ENCODE data around the gene NHP2.
"Not testable (repeated sequence)": the region's sequence is repeated elsewhere in the genome, so short reads cannot be mapped to it uniquely, and the experiment has no call there.

NHP2 gene

DNA sequence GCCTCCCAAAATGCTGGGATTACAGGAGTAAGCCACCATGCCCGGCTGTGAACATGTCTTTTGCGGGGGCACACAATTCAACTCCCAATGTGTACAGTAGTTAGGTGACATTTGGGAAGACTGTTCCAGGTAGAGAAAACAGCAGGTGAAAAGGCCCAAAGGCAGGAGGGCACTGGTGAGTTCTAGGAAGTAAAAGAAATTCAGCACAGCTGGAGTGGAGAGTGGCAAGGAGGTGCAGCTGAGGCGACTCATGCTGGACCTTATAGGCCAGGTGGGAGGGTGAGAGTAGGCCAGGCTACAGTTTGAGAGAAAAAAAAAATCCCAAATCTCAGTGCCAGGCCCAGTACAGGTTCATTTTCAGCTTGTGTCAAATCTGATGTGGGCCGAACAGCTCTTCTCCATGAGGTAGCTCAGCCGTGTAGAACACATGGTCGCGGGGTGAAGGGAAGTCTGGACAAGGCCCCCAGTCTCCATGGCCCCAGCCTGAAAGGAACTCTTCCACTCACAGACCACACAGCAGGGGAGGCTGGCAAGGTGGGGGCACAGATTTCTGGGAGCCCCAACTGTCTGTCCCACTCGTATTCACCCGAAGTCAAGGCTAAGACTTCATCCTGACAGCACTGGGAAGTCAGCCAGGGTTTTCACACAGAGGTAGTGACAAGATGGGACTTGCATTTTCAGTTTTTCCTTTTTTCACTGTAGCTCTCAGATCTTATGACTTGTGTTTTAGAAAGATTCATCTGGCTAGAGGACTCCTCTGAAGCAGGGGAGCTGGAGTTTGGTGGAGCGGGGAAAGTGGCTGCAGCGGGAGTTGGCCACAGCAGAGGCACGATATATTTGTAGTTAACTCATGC is 46.1 kb upstream of the NHP2 start:
- Histone ChIP-seq H3K4me3 (IDR thresholded peaks at IDR 0.05; ENCODE audit: insufficient read depth, low read depth, low read length) (no peak overlapping the region), H3K27ac (no peak overlapping the region), H2AFZ (ENCODE audit: low read depth) (no peak overlapping the region), H4K20me1 (ENCODE audit: insufficient read depth) (no peaks in the 10 kb centered on the region), H3K79me2 (ENCODE audit: insufficient read depth, low read depth) (peaks cover 5% of the 10 kb centered on the region; the same call in 1 of the 2 replicates), H3K27me3 (ENCODE audit: insufficient read depth, low read depth) (no peaks in the 10 kb centered on the region), H3K9ac (no peak overlapping the region), H3K4me2 (no peak overlapping the region), H3K36me3 (ENCODE audit: insufficient read depth) (no peaks in the 10 kb centered on the region), H3K4me1 (ENCODE audit: low read depth, poor library complexity, severe bottlenecking) (no peaks in the 10 kb centered on the region)
- TF ChIP-seq, protein P1, sequence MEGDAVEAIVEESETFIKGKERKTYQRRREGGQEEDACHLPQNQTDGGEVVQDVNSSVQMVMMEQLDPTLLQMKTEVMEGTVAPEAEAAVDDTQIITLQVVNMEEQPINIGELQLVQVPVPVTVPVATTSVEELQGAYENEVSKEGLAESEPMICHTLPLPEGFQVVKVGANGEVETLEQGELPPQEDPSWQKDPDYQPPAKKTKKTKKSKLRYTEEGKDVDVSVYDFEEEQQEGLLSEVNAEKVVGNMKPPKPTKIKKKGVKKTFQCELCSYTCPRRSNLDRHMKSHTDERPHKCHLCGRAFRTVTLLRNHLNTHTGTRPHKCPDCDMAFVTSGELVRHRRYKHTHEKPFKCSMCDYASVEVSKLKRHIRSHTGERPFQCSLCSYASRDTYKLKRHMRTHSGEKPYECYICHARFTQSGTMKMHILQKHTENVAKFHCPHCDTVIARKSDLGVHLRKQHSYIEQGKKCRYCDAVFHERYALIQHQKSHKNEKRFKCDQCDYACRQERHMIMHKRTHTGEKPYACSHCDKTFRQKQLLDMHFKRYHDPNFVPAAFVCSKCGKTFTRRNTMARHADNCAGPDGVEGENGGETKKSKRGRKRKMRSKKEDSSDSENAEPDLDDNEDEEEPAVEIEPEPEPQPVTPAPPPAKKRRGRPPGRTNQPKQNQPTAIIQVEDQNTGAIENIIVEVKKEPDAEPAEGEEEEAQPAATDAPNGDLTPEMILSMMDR (conservative IDR thresholded peaks at IDR 0.05; ENCODE audit: low read depth, low read length), result no peak

DNA sequence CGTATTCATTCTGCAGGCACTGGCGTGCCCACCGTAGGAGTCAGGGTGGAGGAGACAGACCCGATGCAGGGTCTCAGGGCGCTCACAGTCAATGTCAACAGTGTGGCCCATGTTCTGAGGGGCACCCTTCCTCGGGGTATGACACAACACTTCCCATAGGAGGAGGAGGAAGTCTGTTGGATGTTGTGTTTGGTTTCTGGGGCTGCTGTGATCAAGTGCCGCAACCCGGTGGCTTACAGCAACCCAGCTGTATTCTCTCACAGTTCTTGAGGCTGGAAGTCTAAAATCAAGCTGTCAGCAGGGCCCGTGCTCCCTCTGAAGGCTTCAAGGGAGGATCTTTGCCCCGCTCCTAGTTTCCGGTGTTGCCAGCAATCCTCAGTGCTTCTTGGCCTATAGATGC is 45.0 kb upstream of the NHP2 start:
- no peak overlapping the region for H2AFZ ChIP-seq (ENCODE audit: low read depth)

DNA sequence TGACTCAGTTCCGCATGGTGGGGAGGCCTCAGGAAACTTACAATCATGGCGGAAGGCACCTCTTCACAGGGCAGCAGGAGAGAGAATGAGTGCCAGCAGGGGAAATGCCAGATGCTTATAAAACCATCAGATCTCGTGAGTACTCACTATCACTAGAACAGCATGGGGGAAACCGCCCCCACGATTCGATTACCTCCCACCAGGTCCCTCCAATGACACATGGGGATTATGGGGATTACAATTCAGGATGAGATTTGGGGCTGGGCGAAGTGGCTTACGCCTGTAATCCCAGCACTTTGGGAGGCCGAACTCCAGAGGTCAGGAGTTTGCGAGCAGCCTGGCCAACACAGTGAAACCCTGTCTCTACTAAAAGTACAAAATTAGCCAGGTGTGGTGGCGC is 44.5 kb upstream of the NHP2 start:
- not testable (repeated sequence) for H2AFZ ChIP-seq (ENCODE audit: low read depth); H3K79me2 ChIP-seq (ENCODE audit: insufficient read depth, low read depth); H4K20me1 ChIP-seq (ENCODE audit: insufficient read depth); H3K4me3 ChIP-seq (IDR thresholded peaks at IDR 0.05; ENCODE audit: insufficient read depth, low read depth, low read length); H3K4me2 ChIP-seq; H3K4me1 ChIP-seq (ENCODE audit: low read depth, poor library complexity, severe bottlenecking); H3K9ac ChIP-seq; H3K36me3 ChIP-seq (ENCODE audit: insufficient read depth); H3K27ac ChIP-seq; H3K27me3 ChIP-seq (ENCODE audit: insufficient read depth, low read depth)

More for the DNA sequence above, 45.0 kb upstream of the NHP2 start:
- no peaks in the 10 kb centered on the region for H4K20me1 ChIP-seq (ENCODE audit: insufficient read depth)
- TF ChIP-seq, protein P1 (conservative IDR thresholded peaks at IDR 0.05; ENCODE audit: low read depth, low read length), result no peak
- H3K9ac ChIP-seq, result no peak overlapping the region
- no peak overlapping the region for H3K4me3 ChIP-seq (IDR thresholded peaks at IDR 0.05; ENCODE audit: insufficient read depth, low read depth, low read length)
- H3K79me2 ChIP-seq (ENCODE audit: insufficient read depth, low read depth), result no peaks in the 10 kb centered on the region
- H3K4me2 ChIP-seq, result no peak overlapping the region
- H3K27ac ChIP-seq, result no peak overlapping the region
- no peaks in the 10 kb centered on the region for H3K4me1 ChIP-seq (ENCODE audit: low read depth, poor library complexity, severe bottlenecking)
- H3K27me3 ChIP-seq (ENCODE audit: insufficient read depth, low read depth), result no peaks in the 10 kb centered on the region
- H3K36me3 ChIP-seq (ENCODE audit: insufficient read depth), result no peaks in the 10 kb centered on the region

DNA sequence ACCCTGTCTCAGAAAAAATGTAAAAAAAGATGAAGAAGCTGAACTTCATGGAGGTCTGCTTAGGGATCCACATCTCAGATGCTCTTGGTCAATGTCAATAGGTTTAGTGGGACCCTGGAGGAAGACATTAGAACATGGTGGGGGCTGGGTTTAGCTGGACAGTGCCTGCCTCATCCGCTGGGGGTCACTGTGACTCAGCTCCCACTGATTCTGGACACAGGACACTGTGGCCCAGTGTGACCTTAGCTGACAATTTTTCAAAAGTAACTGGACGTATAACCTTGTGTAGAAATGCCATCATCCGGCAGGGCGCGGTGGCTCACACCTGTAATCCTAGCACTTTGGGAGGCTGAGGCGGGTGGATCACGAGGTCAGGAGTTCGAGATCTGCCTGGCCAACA is 43.3 kb upstream of the NHP2 start:
- TF ChIP-seq, protein P1 (conservative IDR thresholded peaks at IDR 0.05; ENCODE audit: low read depth, low read length), result no peak
- Histone ChIP-seq H3K4me2 (no peak overlapping the region), H3K79me2 (ENCODE audit: insufficient read depth, low read depth) (no peaks in the 10 kb centered on the region), H4K20me1 (ENCODE audit: insufficient read depth) (no peaks in the 10 kb centered on the region), H3K27me3 (ENCODE audit: insufficient read depth, low read depth) (no peaks in the 10 kb centered on the region), H2AFZ (ENCODE audit: low read depth) (no peak overlapping the region), H3K36me3 (ENCODE audit: insufficient read depth) (no peaks in the 10 kb centered on the region), H3K9ac (no peak overlapping the region), H3K4me1 (ENCODE audit: low read depth, poor library complexity, severe bottlenecking) (no peaks in the 10 kb centered on the region), H3K27ac (no peak overlapping the region), H3K4me3 (IDR thresholded peaks at IDR 0.05; ENCODE audit: insufficient read depth, low read depth, low read length) (no peak overlapping the region)

DNA sequence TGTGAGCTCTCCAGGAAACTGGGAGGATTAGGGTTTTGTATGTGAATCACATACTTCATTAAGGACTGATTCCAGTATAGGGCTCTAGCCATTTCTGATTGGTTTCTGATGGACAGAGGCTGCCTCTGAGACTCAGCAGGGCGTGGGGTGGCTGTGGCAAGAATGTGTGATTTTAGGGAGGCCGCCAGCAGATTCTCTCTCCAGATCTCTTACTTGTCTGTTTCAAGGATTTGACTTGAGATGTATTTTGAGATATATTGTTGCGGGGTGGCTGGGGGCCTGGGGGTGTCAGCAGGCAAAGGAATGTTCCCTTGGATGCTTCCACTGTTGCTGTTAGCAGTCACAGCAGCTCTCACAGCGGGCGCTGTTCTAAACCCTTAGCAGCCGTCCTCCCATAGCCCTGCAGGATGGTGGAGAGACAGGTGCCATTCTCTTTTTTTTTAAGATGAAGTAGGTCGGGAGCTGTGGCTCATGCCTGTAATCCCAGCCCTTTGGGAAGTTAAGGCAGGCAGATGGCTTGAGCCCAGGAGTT is 42.7 kb upstream of the NHP2 start:
- TF ChIP-seq, protein P1 (conservative IDR thresholded peaks at IDR 0.05; ENCODE audit: low read depth, low read length), result no peak
- Histone ChIP-seq H2AFZ (ENCODE audit: low read depth) (no peak overlapping the region), H3K4me3 (IDR thresholded peaks at IDR 0.05; ENCODE audit: insufficient read depth, low read depth, low read length) (no peak overlapping the region)

More for the DNA sequence above, 42.7 kb upstream of the NHP2 start:
- H3K79me2 ChIP-seq (ENCODE audit: insufficient read depth, low read depth), result no peaks in the 10 kb centered on the region
- H3K27ac ChIP-seq, result no peak overlapping the region
- no peak overlapping the region for H3K9ac ChIP-seq
- no peak overlapping the region for H3K4me2 ChIP-seq
- H3K36me3 ChIP-seq (ENCODE audit: insufficient read depth), result no peaks in the 10 kb centered on the region
- H3K4me1 ChIP-seq (ENCODE audit: low read depth, poor library complexity, severe bottlenecking), result no peaks in the 10 kb centered on the region
- H3K27me3 ChIP-seq (ENCODE audit: insufficient read depth, low read depth), result no peaks in the 10 kb centered on the region
- no peaks in the 10 kb centered on the region for H4K20me1 ChIP-seq (ENCODE audit: insufficient read depth)

All from KMS-11 (cell line).